NCI-H128 (cell line): ENCODE results near the gene EXD3.
A peak's percentile ranks its signal among the peaks of the same experiment; 100 is the strongest.
"Not testable (repeated sequence)": the region's sequence is repeated elsewhere in the genome, so short reads cannot be mapped to it uniquely, and the experiment has no call there.

Source experiments
- DNase-seq: peaks from one replicate; lab custom pipeline; 2025; ENCODE audit not compliant: unreplicated experiment; lab: John Stamatoyannopoulos, UW

Gene EXD3

DNA sequence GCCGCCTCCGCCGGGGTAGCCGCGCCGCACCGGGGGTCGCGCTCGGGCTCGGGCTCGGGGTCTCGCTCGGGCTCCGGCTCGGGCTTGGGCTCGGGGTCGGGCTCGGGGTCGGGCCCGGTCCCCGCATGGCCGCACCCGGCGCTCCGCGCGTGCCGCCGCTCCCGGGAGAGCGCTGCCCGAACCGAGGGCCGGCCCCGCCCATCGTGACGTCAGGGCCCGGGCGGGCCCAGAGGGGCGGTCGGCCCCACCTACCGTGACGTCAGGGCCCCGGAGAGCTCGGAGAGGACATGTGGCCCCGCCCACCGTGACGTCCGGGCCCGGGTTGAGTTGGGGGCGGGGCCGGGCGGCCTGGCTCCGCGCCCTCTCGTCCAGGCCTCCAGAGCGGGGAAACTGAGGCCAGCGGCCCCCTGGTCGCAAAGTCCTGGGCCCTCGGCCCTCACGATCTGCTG is 36.2 kb upstream of the EXD3 start, which contains the start of gene NSMF:
Gene NSMF (minus strand): TSS at position 183 of the 449 bp plus-strand sequence. CDS start 232 bp downstream, outside the sequence.
- peak; percentile 86 for DNase-seq

DNA sequence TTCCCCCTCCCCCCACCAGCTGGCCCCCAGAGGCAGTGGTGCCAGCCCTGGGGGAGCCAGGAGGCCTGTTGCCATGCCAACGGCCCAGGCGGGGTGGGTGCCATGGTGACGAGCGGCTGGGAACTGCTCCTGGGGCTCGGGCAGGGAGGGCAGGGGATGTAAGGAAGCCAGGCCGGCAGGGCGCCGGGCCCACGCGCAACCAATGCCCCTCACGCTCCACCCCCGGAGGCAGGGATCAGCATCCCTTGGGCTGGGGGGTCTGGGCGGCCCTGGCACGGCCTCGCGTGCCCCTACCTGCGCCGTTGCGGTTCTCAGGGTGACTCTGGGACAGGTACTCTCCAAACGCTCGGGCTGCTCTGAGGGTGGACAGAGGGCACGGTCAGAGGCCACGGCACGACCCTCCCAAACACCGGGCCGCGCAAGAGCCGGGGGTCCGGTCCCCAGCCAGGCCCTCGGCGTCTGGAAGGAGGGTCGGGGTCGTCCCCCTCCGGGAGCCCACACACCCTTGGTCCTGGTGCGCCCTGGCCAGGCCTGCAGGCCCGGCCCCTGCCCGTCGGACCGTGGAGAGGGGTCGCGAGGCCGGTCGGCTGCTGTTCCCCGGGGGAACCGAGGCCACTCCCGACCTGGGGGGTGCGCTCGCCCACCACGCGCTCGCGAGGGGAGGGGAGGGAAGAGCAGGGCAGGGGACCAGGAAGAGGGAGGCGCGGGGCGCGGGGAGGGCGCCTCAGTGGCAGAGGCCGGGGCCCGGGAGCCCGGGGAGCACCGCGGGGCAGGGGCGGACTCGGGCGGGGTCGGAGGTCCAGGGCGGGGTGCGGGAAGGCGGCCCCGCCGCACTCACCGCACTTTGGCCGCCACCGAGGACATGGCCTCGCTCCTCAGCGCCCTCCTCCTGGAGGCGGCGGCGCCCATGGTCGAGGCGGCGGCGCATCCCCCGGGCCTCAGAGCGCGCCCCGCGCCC is 35.5 kb upstream of the EXD3 start:
- peak; percentile 53 for DNase-seq

DNA sequence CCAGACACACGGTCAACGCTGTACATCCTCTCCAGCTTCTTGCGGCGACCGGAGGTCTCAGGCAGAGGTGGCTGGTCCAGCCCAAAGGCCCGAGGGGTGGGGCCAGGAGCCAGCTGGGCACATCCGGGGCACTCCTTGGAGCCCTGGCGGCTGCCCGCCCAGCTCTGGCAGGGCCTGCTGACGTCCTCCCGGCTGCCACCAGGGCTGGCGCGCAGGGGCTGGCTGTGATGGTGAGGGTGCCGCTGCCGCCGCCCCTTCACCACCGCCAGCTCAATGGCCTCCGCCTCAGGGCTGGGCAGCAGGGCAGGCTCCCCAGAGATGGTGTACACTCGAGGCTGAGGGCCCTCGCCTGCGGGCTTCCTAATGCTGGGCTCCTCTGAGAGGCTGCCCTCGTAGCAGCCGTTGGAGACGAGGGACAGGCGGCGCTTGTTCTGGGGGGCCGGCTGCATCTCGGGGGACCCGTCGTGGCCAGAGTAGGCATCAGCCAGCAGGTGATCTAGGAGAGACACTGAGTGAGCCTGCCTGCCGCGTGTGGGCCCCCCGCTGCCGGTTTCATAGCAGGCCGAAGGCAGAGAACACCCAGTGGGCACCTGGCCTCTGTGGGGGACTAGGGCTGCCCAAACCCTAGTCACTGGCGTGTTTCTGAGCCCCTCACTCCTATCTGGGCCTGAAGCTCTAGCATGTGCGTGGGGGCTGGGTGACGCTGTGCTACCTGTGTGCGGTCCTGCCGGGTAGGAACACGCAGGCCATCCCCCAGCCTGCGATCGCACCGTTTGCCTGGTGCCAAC is 34.6 kb upstream of the EXD3 start:
- DNase-seq: no peak

DNA sequence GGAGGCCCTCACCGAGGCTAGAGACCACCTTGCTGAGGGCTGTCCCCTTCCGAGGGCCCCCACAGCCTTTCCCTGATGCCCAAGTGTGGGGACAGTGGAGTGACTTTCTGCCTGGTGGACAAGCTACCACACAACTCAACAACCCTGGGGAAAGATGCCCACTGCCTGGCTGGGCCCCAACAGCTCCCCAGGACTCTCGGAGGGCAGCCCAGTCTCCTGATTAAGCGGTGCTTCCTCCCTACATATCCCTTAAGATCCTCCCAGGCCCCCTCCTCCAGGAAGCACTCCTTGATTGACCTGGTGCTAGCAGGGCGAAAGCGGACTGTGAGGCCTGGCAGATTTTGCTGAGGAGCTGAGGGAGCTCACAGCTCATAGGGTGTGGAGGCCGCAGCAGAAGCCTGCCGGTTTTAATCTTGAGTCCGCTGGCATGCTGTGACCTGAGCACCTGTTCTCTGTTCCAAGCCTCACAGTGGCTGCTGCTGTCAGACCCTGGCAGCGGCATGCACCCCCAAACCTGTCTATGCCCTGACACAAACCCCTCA is 34.0 kb upstream of the EXD3 start:
- no peak for DNase-seq

DNA sequence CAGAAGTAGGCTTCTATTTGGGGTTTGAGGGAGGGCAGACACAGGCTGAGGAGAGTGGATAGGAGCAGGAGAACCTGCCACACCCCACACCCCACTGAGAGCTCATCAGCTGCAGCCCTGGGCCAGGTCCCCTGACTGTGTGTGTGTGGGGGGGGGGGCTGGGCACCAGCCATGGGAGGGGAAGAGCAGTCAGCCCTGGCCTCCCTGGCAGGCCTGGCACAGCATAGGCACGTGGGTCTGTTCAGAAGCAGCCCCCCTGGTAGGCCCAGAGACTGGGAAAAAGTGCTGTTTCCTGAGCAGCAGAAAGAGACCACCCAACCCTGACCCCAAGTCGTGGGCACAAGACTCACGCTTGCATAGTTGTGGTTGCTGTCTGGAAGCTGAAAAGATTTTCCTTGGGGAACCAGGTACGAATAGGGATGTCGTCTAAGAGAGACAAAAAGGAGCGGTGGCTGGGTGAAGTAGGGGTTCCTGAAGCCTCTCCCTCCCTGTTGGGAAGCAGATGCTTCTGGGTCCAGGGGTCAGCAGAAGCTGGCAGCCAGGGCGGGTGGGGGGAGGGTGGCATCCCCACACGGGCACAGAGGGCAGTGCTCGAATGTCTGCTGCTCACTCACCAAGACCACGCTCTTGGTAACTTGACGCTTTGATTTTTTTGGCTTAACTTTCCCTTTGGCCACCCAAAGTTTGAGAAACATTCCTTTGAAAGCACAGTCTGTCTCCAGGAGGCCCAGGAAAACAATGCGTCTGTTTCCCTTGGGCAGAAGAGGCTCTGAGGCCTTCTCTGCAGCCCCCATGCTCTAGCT is 33.3 kb upstream of the EXD3 start:
- no peak for DNase-seq

DNA sequence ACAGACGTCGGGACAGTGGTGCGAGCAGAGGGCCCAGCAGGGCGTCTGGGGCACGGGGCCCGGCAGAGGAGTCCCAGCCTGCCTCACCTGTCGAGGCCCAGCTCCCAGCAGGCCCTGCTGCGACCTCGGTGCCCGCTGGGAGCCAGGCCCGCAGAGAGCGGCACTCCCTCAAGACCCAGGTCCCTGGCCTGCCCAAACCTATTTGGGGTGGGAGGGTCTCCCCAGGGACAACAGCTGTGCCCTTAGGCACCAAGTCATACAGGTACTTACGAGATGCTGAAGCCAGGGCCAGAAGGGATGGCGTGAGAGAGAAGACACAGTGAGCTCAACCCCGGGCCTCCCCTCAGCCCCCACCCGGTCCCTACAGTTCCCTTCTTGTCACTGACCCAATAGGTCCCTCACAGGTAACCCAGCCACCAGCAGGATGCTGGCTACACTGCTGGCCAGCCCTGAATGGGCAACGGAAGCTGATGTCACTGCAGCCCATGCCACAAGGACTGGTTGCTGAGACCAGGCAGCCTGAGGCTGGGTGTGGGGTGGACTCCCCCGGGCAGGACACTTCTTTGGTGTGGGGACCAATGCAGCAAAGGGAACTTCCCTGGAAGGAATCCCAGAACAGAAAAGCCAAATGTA is 32.5 kb upstream of the EXD3 start:
- no peak for DNase-seq

DNA sequence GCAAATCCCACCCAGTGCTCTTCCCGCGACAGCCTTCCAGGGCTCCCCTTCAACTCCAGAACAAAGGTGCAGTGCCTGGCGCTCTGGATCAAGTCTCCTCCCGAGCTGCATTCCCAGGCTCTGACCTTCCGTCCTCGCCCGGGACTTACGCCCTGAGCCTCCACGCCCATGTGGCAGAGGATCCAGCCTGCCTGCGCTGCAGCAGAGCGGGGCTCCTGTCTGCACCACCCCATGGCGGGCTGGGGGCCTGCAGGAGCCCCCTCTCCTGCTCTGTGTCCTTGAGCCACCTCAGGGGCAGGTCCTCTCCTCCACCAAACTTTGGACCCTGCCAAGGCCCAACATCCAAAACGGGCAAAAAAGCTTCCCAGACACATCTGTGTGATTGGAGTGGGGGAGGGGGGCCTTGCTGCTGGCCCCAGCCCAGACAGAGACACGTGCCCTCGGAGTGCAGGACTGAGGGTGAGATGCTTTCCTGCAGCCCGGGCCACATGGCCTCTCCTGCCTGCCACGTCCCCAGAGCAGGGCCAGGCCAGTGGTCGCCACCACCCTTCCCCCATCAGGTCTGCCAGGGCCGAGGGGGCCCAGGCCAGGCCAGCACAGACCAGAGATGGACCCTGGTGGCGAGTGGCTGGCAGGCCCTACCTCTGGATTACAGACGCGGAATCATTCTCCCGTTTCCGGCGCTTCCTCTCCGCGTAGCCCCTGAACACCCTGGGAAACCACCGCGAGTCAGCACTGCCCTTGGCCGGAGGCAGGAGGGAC is 31.8 kb upstream of the EXD3 start:
- no peak for DNase-seq

DNA sequence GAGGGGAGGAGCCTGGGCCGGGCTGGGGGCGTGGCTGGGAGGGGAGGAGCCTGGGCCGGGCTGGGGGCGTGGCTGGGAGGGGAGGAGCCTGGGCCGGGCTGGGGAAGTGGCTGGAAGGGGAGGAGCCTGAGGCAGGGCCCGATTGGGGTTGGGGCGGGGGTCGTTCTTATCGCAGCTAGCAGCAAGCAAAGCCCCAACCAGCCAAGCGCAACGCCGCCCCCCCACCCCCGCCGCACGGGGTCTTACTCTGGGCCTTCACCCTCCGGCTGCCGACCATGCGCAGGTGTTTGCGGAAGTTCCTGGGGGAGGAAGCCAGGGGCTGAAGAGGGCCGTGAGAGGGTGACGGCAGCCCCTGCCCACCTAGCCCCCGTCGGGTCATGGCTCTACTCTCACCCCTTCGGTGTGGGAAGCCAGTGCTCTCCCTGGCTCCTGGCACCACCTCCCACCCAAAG is 31.2 kb upstream of the EXD3 start:
- DNase-seq: no peak

DNA sequence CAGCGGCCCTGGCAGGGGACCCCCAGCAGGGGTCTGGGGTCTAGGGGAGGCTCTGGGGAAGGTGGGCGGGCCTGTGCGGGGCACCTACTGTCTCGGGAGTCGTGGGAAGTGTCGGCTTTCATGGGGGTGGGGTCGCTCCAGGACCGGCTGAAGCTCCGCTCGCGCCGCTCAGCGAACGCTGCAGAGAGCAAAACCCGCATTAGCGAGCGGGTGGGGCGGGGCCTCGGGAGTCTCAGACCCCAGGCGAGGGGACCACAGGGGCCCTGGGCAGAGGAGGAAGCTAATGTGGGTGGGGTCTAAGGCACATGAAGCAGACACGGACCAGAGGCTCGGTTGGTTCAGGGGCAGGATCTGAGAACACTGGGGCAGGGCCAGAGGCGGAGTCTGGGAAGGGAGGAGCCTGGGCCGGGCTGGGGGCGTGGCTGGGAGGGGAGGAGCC is 30.7 kb upstream of the EXD3 start:
- no peak for DNase-seq

DNA sequence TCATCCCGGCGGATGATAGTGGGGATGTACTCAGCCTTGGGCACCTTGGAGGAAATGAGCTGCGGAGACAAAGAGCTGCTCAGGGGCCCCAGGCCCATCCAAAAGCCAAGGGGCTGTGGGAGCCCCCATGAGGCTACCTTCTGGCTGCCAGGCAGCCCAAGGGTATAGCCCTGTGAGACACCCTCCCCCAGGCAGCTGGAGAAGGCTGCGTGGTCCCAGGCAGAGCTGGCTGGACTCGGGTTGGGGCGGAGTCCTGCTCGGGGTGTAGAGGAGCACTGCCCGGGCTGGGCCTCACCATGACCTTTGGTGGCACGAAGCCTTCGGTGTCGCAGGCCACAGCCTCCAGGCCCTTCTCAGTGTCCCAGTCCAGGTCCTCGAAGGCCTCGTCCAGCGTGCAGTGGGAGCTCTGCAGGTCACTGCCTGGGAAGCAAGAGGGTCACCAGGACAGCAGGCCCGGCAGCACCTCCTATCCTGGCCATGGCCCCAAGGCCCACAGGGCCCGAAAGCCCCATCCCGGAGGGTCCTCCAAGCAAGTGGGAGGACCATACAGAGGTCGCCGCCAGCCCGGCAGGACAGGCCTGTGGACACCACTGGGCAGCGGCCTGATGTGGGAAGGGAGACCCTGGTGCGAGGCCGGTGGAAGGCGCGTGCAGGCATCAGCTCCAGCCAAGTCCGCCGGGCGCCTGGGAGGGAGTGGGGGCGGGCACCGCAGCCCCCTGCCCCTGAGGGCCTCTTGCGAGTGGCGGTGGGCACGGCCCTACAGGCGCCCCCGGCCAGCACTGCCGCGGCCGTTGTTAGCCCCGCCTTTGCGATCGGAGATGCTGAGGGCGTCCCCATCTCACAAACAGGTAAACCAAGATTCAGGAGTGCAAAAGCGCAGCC is 30.0 kb upstream of the EXD3 start:
- DNase-seq: no peak

DNA sequence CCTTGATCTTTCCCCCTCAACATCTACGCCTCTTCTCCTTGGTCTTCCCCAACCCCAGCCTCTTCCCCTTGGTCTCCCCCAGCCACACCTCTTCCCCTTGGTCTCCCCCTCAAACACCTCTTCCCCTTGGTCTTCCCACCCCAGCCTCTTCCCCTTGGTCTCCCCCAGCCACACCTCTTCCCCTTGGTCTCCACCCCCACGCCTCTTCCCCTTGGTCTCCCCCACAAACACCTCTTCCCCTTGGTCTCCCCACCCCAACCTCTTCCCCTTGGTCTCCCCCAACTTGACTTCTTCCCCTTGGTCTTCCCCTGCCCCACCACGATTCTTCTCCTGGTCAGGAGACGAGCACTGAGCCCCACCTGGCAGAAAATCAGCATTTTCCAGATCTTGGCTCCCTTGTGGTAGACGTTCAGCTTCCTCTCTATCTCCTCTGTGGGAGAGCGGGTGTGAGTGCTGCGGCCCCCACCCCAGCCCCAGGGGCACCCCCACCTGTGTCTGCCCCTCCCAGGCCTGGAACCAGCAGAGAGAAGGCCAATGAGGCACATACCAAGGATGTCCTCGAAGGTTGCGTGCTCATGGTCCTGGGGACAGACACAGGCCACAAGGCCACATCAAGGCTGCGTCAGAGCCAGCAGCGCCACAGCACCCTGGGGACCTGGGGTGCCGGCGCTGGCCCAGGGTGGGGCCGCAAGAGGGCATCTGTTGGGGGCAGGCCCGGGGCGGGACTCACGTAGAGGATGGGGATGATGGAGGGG is 29.2 kb upstream of the EXD3 start:
- no peak for DNase-seq

DNA sequence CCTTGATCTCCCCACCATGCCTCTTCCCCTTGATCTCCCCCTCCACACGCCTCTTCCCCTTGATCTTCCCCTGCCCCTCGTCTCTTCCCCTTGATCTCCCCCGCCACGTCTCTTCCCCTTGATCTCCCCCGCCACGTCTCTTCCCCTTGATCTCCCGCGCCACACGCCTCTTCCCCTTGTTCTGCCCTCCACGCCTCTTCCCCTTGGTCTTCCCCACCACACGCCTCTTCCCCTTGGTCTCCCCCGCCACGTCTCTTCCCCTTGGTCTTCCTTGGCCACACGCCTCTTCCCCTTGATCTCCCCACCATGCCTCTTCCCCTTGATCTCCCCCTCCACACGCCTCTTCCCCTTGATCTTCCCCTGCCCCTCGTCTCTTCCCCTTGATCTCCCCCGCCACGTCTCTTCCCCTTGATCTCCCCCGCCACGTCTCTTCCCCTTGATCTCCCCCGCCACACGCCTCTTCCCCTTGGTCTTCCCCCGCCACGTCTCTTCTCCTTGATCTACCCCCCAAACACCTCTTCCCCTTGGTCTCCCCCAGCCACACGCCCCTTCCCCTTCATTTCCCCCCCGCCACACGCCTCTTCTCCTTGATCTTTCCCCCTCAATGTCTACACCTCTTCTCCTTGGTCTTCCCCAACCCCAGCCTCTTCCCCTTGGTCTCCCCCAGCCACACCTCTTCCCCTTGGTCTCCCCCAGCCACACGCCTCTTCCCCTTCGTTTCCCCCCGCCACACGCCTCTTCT is 28.5 kb upstream of the EXD3 start:
- DNase-seq: not testable (repeated sequence)

DNA sequence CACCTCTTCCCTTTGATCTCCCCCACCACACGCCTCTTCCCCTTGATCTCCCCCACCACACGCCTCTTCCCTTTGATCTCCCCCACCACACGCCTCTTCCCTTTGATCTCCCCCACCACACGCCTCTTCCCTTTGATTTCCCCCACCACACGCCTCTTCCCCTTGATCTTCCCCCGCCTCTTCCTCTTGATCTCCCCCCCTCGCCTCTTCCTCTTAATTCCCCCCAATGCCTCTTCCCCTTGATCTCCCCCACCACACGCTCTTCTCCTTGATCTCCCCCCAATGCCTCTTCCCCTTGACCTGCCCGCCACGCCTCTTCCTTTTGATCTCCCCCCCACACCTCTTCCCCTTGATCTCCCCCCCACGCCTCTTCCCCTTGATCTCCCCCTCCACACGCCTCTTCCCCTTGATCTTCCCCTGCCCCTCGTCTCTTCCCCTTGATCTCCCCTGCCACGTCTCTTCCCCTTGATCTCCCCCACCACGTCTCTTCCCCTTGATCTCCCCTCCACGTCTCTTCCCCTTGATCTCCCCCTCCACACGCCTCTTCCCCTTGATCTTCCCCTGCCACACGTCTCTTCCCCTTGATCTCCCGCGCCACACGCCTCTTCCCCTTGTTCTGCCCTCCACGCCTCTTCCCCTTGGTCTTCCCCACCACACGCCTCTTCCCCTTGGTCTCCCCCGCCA is 27.7 kb upstream of the EXD3 start:
- not testable (repeated sequence) for DNase-seq

DNA sequence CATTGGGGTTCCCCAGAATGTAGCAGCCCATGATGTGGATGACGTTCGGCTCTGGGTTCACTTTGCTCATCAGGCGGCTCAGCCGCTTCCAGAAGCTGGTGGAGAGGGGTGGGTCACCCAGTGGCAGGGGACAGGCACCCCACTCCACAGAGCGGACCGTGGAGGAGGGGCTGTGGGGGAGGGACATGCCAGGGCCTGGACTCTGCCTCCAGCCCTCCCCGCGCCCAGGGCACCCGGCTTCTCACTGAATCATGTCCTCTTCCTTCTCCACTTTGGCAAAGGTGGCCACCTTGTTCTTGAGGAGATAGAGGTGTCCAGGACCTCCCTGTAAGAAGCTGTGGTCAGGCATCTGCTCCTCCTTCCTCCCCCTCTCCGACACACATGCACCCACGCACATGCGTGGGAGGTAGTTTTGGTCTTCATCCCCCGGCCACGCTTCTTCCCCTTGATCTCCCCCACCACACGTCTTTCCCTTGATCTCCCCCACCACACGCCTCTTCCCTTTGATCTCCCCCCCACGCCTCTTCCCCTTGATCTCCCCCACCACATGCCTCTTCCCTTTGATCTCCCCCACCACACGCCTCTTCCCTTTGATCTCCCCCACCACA is 27.1 kb upstream of the EXD3 start:
- DNase-seq: no peak

DNA sequence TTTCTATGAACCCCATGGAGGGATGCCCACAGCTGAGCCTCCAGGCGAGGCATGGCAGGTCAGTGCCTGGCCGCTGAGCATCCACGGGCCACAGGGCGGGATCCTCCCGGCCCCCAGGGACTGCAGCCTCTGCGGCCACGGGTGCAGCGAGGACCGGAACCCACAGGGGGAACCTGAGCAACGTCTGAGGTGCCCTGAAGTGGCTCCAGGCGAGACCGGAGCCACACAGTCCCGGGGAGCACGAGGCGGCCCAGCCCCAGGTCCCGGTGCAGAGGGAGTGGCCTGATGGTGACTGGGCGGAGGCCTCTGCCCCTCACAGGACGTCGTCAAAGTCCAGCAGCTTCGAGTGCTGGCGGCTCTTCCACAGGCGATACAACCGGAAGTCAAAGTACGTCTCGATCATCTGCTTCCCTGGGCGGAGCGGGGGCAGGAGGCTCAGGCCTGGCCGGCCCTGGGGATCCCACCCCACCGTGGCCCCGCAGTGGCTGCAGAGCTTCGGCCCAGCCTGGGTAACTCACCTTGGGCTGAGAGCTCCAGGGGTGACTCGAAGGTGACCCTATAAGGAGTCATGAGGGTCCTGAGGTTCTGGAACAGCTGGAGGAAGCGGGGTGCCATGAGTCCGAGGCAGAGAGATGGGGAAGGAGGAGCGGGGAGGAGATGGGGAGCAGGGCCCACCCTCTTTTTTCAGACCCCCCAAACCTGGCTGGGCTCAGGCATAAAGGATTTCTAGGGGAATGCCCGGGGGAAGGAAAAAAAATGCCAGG is 26.3 kb upstream of the EXD3 start:
- DNase-seq: no peak
